BJ (cell line): ENCODE data around the gene MLLT6. TPM values are rescaled to one million over a fixed set of nuclear protein-coding genes. Genes with fewer than 3 reads are reported as not detected.
"Not testable (repeated sequence)": the region's sequence is repeated elsewhere in the genome, so short reads cannot be mapped to it uniquely, and the experiment has no call there.

Experiments
- CTCF ChIA-PET: fragments of 350-600 bp; formaldehyde crosslinking; extraction: SDS; loops from one replicate; lab custom pipeline; 2021; ENCODE audit warnings: antibody characterized with exemption, inconsistent platforms; lab: Yijun Ruan, JAX
- POLR2A ChIA-PET: fragments of 300-600 bp; sonication (Branson Sonifier 250); formaldehyde crosslinking; extraction: SDS; loops from one replicate; lab custom pipeline; 2021; ENCODE audit warnings: antibody characterized with exemption; lab: Charles Lee
- DNase-seq: peaks from one replicate; pipeline ENCODE4 v3.0.0-alpha.2; 2011; ENCODE audit warnings: low read depth
- H3K27me3 ChIP-seq: 2 replicates; pipeline ENCODE4 v1.6.0; 2011; ENCODE audit warnings: low read length; ENCODE audit not compliant: control insufficient read depth, insufficient read depth
- H3K36me3 ChIP-seq: 2 replicates; pipeline ENCODE4 v1.5.1; 2011; ENCODE audit warnings: low read length; ENCODE audit not compliant: control insufficient read depth, insufficient read depth
- H3K4me3 ChIP-seq: 2 replicates; pipeline ENCODE4 v1.5.1; 2011; ENCODE audit warnings: low read depth, mild to moderate bottlenecking, control low read depth, low read length
- polyA plus RNA-seq: library from polyadenylated mRNA; depleted of rRNA; stranded (reverse); fragments of >200 nt; gene quantifications from 2 replicates; pipeline ENCODE4 v1.2.3, GENCODE V29; 2011
- TF ChIP-seq, protein P1 (sequence below): IDR thresholded peaks from 2 replicates; pipeline ENCODE4 v1.5.1; 2011; ENCODE audit warnings: low read depth, mild to moderate bottlenecking, control low read depth, inconsistent platforms, low read length, moderate library complexity; ENCODE audit not compliant: insufficient read depth

Gene MLLT6
- polyA plus RNA-seq, 1 experiment: 32.1 TPM

DNA sequence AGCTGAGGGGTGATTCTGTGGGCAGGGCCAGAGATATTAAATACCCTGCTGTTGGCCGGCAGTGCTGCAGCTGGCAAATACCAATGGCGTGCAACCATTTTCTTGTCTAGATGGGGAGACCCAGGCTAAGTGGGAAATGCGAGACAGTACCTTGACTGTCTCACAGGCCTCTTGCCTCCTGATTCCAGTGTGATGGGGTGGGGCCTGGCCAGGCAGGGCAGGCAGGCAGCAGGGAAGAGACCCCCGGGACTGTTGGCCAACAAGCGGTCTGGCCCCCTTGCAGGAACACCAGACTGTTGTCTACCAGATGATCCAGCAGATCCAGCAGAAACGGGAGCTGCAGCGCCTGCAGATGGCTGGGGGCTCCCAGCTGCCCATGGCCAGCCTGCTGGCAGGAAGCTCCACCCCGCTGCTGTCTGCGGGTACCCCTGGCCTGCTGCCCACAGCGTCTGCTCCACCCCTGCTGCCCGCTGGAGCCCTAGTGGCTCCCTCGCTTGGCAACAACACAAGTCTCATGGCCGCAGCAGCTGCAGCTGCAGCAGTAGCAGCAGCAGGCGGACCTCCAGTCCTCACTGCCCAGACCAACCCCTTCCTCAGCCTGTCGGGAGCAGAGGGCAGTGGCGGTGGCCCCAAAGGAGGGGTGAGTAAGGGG, 19.4 kb downstream of the MLLT6 start:
- DNase-seq: no peak

DNA sequence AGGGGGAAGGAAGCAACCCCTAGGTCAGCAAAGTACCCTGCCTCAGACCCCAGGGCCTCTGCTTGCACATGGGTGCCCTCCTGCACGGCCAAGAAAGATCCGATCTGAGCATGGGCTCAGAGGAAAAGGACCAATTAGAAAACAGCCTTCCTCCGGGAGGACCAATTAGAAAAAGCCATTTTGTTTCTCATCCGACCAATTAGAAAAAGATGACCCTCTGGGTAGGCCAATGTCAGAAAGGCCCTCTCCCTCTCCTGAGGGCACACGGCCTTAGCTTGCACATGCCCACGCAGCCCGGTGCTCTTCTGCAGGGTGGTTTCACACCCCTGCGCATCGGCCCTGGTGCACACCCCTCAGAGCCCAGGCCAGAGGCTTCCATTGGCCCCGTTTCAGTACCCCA, 20.0 kb downstream of the MLLT6 start:
- Histone ChIP-seq H3K27me3 (no peaks in the 10 kb centered on the region), H3K36me3 (peaks cover 15% of the 10 kb centered on the region), H3K4me3 (no peak overlapping the region)
- TF ChIP-seq, protein P1, sequence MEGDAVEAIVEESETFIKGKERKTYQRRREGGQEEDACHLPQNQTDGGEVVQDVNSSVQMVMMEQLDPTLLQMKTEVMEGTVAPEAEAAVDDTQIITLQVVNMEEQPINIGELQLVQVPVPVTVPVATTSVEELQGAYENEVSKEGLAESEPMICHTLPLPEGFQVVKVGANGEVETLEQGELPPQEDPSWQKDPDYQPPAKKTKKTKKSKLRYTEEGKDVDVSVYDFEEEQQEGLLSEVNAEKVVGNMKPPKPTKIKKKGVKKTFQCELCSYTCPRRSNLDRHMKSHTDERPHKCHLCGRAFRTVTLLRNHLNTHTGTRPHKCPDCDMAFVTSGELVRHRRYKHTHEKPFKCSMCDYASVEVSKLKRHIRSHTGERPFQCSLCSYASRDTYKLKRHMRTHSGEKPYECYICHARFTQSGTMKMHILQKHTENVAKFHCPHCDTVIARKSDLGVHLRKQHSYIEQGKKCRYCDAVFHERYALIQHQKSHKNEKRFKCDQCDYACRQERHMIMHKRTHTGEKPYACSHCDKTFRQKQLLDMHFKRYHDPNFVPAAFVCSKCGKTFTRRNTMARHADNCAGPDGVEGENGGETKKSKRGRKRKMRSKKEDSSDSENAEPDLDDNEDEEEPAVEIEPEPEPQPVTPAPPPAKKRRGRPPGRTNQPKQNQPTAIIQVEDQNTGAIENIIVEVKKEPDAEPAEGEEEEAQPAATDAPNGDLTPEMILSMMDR: no peak
- DNase-seq: no peak
- ChIA-PET CTCF (no interaction called here), POLR2A (no interaction called here)

More for the DNA sequence above, 19.4 kb downstream of the MLLT6 start:
- CTCF ChIA-PET: interaction anchor here (0.9 to 1.0 kb wide), 2 partner anchors 8 to 15 kb away, joined by 3 to 4 read pairs; no protein-coding TSS in a partner anchor
- POLR2A ChIA-PET: no interaction called here
- no peak overlapping the region for H3K4me3 ChIP-seq
- H3K36me3 ChIP-seq: peaks cover 17% of the 10 kb centered on the region
- H3K27me3 ChIP-seq: no peaks in the 10 kb centered on the region
- TF ChIP-seq, protein P1: no peak

DNA sequence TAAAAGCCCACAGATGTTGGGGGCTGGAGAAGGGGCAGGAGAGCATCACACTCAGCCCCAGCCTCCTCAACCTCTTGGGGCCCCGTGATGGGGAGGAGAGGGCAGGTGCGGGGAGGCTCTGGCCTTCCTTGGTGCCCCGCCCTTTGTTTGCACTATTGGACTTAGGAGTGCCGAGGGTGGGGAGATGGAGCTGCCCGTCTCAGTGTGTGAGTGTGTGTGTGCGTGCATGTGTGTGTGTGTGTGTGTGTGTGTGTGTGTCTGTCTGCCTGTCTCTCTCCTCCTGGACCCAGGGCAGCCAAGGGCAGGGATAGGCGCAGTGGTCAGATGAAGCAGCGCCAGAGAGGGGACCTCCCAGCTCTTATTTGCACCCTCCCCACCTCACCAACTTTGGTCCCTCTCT, 21.1 kb downstream of the MLLT6 start:
- DNase-seq, H3K4me3 ChIP-seq, H3K36me3 ChIP-seq, H3K27me3 ChIP-seq, CTCF ChIA-PET, POLR2A ChIA-PET: not testable (repeated sequence)

DNA sequence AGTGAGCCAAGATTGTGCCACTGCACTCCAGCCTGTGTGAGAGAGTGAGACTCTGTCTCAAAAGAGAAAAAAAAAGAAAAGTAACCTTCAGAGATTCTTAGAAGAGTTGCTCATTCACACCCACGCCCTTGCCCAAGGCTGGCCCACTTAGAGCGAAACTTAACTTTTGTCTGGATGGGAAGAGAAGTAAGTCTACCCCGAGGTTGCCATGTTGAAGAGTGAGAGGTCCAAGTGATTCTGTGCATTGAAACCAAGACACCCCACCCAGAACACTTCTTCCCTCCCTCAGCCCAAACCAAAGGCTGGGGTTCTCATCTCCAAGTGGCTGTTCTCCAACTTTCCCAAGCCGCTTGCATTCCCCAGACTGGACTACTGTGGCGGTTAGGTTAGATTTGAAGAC, 22.7 kb downstream of the MLLT6 start:
- peaks cover 6% of the 10 kb centered on the region for H3K36me3 ChIP-seq
- no peak for DNase-seq
- no peaks in the 10 kb centered on the region for H3K27me3 ChIP-seq
- TF ChIP-seq, protein P1: no peak
- POLR2A ChIA-PET: no interaction called here
- CTCF ChIA-PET: interaction anchor here (1.0 to 3.2 kb wide), 3 partner anchors 9 to 50 kb away, joined by 3 to 22 read pairs (median 11); no protein-coding TSS in a partner anchor
- no peak overlapping the region for H3K4me3 ChIP-seq

DNA sequence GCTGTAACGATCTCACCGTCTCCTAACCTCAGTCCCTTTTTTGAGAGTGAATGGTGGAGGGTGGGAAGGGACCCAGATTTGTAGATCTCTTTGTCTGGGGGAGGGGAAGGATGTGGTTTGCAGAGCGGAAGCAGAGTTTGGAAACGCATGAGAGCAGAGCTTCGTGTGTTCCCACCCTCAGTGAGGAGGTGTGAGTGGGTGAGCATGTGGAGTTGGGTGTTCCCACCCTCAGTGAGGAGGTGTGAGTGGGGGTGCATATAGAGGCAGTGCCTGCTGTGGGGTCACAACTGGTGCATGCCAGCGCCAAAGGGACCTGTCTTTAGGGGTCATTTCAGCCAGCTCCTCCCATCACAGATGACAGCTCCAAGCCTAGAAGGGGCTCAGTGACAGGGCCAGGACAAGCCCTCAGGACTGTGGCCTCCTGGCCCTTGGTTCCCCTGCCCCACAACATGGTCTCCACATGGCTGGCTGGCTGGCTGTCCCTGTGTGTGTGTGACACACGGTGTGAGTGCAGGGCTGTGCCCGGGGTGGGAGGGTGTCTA, 23.3 kb downstream of the MLLT6 start:
- DNase-seq: no peak
- no peak overlapping the region for H3K4me3 ChIP-seq
- ChIA-PET POLR2A (no interaction called here), CTCF (interaction anchor here (1.0 to 3.2 kb wide), 5 partner anchors 11 to 425 kb away, joined by 3 to 22 read pairs (median 4); no protein-coding TSS in a partner anchor)
- TF ChIP-seq, protein P1: no peak
- peaks cover 7% of the 10 kb centered on the region for H3K36me3 ChIP-seq
- no peaks in the 10 kb centered on the region for H3K27me3 ChIP-seq
